Measurements from ENCODE around the gene C6orf136. TPM values are rescaled to one million over a fixed set of nuclear protein-coding genes. Genes with fewer than 3 reads are reported as not detected.

The C6orf136 gene
- polyA plus RNA-seq, 2 of the 4 experiments (the other 2 are of a cell fraction), result 7.5 to 11.7 TPM

DNA sequence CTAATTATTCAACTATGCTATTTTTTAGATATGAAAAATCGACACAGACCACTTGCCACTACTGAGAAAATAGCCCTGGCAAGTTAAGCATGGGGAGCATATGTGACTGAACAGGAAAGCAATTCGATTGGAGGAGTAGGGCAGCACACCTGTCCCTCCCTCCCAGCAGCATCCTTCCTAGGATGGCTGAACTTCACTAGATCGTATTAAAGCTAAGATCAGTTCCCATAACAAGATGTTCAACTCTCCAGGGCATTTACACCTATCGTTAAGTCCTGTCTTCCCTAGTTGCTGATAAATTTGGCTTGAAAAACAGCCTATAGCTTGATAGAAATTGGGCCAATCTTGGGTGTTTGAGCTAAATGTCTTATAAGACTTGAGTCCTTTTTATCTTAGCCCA lies 36.9 kb upstream of the C6orf136 start:
- ATAC-seq, result no peak
- no peak for FAIRE-seq
- Histone ChIP-seq H3K4me2 (no peak overlapping the region), H3K27ac (no peak overlapping the region), H3K9me3 (no peaks in the 10 kb centered on the region), H3K4me3 (no peak overlapping the region), H3K4me1 (peaks cover 33% of the 10 kb centered on the region)
- no peak for DNase-seq (ENCODE audit: low read depth in 1 of 2, low spot score in 1 of 2)
- 77% methylated on average over 4 of the region's 4 CpGs for WGBS (ENCODE audit: missing lambda C conversion rate)
- CTCF ChIA-PET, result interaction anchor here (1.3 to 1.9 kb wide), 4 partner anchors 12 to 128 kb away, joined by 4 to 5 read pairs (median 4); no protein-coding TSS in a partner anchor
- POLR2A ChIA-PET, result no interaction called here
- no peak for TF ChIP-seq EHF (CRISPR knock-in tag; IDR thresholded peaks at IDR 0.05)
- no peak for TF ChIP-seq FOSB (CRISPR knock-in tag; IDR thresholded peaks at IDR 0.05)
- TF ChIP-seq TFCP2L1 (CRISPR knock-in tag; IDR thresholded peaks at IDR 0.05), result no peak
- no peak for TF ChIP-seq RNF2 (IDR thresholded peaks at IDR 0.05; ENCODE audit: borderline replicate concordance, low read depth)
- TF ChIP-seq, protein P1, sequence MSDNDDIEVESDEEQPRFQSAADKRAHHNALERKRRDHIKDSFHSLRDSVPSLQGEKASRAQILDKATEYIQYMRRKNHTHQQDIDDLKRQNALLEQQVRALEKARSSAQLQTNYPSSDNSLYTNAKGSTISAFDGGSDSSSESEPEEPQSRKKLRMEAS (IDR thresholded peaks at IDR 0.05), result no peak
- TF ChIP-seq HOXA7 (CRISPR knock-in tag; IDR thresholded peaks at IDR 0.05), result no peak
- no peak for TF ChIP-seq CBX8 (IDR thresholded peaks at IDR 0.05)
- TF ChIP-seq BHLHE40 (IDR thresholded peaks at IDR 0.05; ENCODE audit: low read depth, low read length), result no peak
- TF ChIP-seq MYC (IDR thresholded peaks at IDR 0.05; ENCODE audit: borderline replicate concordance, low read length), result no peak
- TF ChIP-seq RFX5 (IDR thresholded peaks at IDR 0.05), result no peak
- TF ChIP-seq, protein P2, sequence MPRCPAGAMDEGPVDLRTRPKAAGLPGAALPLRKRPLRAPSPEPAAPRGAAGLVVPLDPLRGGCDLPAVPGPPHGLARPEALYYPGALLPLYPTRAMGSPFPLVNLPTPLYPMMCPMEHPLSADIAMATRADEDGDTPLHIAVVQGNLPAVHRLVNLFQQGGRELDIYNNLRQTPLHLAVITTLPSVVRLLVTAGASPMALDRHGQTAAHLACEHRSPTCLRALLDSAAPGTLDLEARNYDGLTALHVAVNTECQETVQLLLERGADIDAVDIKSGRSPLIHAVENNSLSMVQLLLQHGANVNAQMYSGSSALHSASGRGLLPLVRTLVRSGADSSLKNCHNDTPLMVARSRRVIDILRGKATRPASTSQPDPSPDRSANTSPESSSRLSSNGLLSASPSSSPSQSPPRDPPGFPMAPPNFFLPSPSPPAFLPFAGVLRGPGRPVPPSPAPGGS (IDR thresholded peaks at IDR 0.05), result no peak
- no peak for TF ChIP-seq USF2 (IDR thresholded peaks at IDR 0.05)
- TF ChIP-seq ELK1 (IDR thresholded peaks at IDR 0.05; ENCODE audit: low read depth, low read length), result no peak
- TF ChIP-seq JUN (IDR thresholded peaks at IDR 0.05), result no peak
- TF ChIP-seq TP53 (CRISPR knock-in tag; IDR thresholded peaks at IDR 0.05), result no peak
- TF ChIP-seq HEYL (CRISPR knock-in tag; IDR thresholded peaks at IDR 0.05), result no peak

DNA sequence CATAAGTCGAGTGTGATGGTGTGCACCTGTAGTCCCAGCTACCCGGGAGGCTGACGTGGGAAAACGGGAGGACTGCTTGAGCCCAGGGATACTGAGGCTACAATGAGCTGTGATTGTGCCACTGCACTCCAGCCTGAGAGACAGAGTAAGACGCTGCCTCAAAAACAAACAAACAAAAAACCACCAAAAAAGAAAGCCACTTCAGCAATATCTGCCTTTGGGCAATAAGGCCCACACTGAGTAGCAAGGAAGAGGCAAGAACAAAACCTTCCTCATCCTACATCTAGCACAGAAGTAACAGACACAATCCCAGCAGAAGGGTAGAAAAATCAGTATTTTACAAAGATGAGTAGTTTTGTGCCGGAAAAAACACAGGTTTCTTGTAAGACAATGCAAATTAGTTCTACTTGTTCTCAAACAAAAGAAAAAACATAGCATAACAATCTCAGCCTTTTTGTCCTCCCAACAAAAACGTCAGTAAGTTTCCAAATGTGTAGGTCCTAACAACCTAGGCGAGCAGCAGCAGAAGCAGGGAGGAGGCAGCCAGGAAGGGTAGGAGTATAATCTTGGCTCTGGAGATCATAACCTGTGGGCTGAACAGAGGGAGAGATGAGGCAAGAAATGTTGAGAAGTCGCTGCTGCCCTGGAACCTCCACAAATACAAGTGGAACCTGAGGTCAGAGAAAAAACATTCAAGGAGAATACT lies 35.6 kb upstream of the C6orf136 start:
- 87% methylated on average over 9 of the region's 9 CpGs for WGBS (ENCODE audit: missing lambda C conversion rate)
- H3K4me3 ChIP-seq, result no peak overlapping the region
- no peak overlapping the region for H3K27ac ChIP-seq
- DNase-seq (ENCODE audit: low read depth in 1 of 2, low spot score in 1 of 2) (no peak), FAIRE-seq (no peak), ATAC-seq (no peak)
- no peaks in the 10 kb centered on the region for H3K9me3 ChIP-seq
- POLR2A ChIA-PET, result no interaction called here
- TF ChIP-seq PHF8 (IDR thresholded peaks at IDR 0.05; ENCODE audit: borderline replicate concordance, low read depth), result no peak
- TF ChIP-seq FOSB (CRISPR knock-in tag; IDR thresholded peaks at IDR 0.05), result no peak
- no peak for TF ChIP-seq MAZ (IDR thresholded peaks at IDR 0.05; ENCODE audit: borderline replicate concordance, low read depth, low read length)
- no peak for TF ChIP-seq KDM5A (IDR thresholded peaks at IDR 0.05)
- CTCF ChIA-PET, result interaction anchor here (0.8 to 3.7 kb wide), 6 partner anchors 13 to 129 kb away, joined by 4 to 16 read pairs (median 4); no protein-coding TSS in a partner anchor
- no peak overlapping the region for H3K4me2 ChIP-seq
- peaks cover 33% of the 10 kb centered on the region for H3K4me1 ChIP-seq

DNA sequence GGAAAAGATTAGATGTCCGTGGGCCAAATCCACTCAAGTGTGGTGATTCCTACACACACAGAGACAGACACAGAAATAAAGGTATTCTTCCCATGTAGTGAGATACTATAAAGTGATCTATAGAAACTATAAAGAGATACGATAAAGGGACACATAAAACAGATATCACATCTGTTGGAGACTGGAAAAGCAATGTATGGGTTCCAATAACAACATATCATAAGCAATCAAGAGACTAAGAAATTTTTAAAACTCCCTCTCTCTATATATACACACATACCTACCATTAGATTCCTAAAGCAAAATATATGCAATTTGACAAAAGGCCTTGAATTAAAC lies 35.1 kb upstream of the C6orf136 start:
- WGBS (ENCODE audit: missing lambda C conversion rate), result 85% methylated on average over 2 of the region's 2 CpGs
- Histone ChIP-seq H3K4me3 (no peak overlapping the region), H3K4me2 (no peak overlapping the region), H3K9me3 (no peaks in the 10 kb centered on the region), H3K4me1 (peaks cover 33% of the 10 kb centered on the region), H3K27ac (no peak overlapping the region)
- ATAC-seq, result no peak
- TF ChIP-seq SREBF2 (IDR thresholded peaks at IDR 0.05) (no peak), PHF8 (IDR thresholded peaks at IDR 0.05; ENCODE audit: borderline replicate concordance, low read depth) (no peak), POLR2AphosphoS2 (conservative IDR thresholded peaks at IDR 0.05; ENCODE audit: low read length) (no peak), TP53 (CRISPR knock-in tag; IDR thresholded peaks at IDR 0.05) (no peak), RNF2 (IDR thresholded peaks at IDR 0.05; ENCODE audit: borderline replicate concordance, low read depth) (no peak), RCOR1 (IDR thresholded peaks at IDR 0.05; ENCODE audit: low read depth, low read length) (no peak)
- ChIA-PET POLR2A (interaction anchor here (1.8 to 2.1 kb wide), 2 partner anchors 15 to 67 kb away, joined by 4 to 10 read pairs; no protein-coding TSS in a partner anchor), CTCF (interaction anchor here (0.9 to 3.7 kb wide), 3 partner anchors 8 to 21 kb away, joined by 4 to 16 read pairs (median 6); no protein-coding TSS in a partner anchor)
- DNase-seq (ENCODE audit: low read depth in 1 of 2, low spot score in 1 of 2), result no peak
- no peak for FAIRE-seq
